H9 (cell line): ENCODE measurements around the gene TUFT1. TPM values are rescaled to one million over a fixed set of nuclear protein-coding genes. Genes with fewer than 3 reads are reported as not detected.

Experiments
- DNase-seq: peaks from one replicate; pipeline ENCODE4 v3.0.0-alpha.2; 2017
- H2AFZ ChIP-seq: one replicate; pipeline ENCODE4 v1.6.1; 2013; ENCODE audit warnings: mild to moderate bottlenecking, low read length, control low read depth, moderate library complexity
- H2AK5ac ChIP-seq: 2 replicates; pipeline ENCODE4 v1.6.1; 2013; ENCODE audit warnings: low read length, control low read depth, mixed read lengths; ENCODE audit not compliant: insufficient read length
- H2BK120ac ChIP-seq: one replicate; pipeline ENCODE4 v1.6.1; 2013; ENCODE audit warnings: low read depth, mild to moderate bottlenecking, low read length, control low read depth, inconsistent platforms; ENCODE audit not compliant: poor library complexity, severe bottlenecking
- H2BK12ac ChIP-seq: 2 replicates; pipeline ENCODE4 v1.6.1; 2013; ENCODE audit warnings: low read length, control low read depth, mixed read lengths, low read depth; ENCODE audit not compliant: insufficient read length
- H2BK15ac ChIP-seq: 2 replicates; pipeline ENCODE4 v1.6.1; 2013; ENCODE audit warnings: low read depth, low read length, control low read depth
- H2BK20ac ChIP-seq: one replicate; pipeline ENCODE4 v1.6.1; 2013; ENCODE audit warnings: low read depth, mild to moderate bottlenecking, low read length, control low read depth, inconsistent platforms; ENCODE audit not compliant: poor library complexity, severe bottlenecking
- H2BK5ac ChIP-seq: 2 replicates; pipeline ENCODE4 v1.6.1; 2013; ENCODE audit warnings: low read length, control low read depth, mixed read lengths; ENCODE audit not compliant: insufficient read length
- H3K14ac ChIP-seq: 2 replicates; pipeline ENCODE4 v1.6.1; 2013; ENCODE audit warnings: low read length, control low read depth; ENCODE audit not compliant: insufficient read depth
- H3K18ac ChIP-seq: 2 replicates; pipeline ENCODE4 v1.6.1; 2013; ENCODE audit warnings: low read depth, mild to moderate bottlenecking, mixed read lengths, low read length, control low read depth; ENCODE audit not compliant: insufficient read length
- H3K23ac ChIP-seq: 2 replicates; pipeline ENCODE4 v1.6.1; 2013; ENCODE audit warnings: low read length, control low read depth, mixed read lengths, low read depth; ENCODE audit not compliant: insufficient read length
- H3K23me2 ChIP-seq: 2 replicates; pipeline ENCODE4 v1.6.1; 2013; ENCODE audit warnings: low read depth, mild to moderate bottlenecking, mixed read lengths, low read length, control low read depth; ENCODE audit not compliant: insufficient read length, poor library complexity, severe bottlenecking
- H3K27ac ChIP-seq: 2 replicates; pipeline ENCODE4 v1.5.1; 2013; ENCODE audit warnings: low read length, control low read depth, mixed read lengths, low read depth; ENCODE audit not compliant: insufficient read length
- H3K27me3 ChIP-seq: 2 replicates; pipeline ENCODE4 v1.6.1; 2013; ENCODE audit warnings: low read length, control low read depth, inconsistent platforms; ENCODE audit not compliant: insufficient read depth
- H3K4ac ChIP-seq: 2 replicates; pipeline ENCODE4 v1.6.1; 2013; ENCODE audit warnings: low read depth, mild to moderate bottlenecking, control low read depth, inconsistent platforms, low read length, moderate library complexity
- H3K4me1 ChIP-seq: 2 replicates; pipeline ENCODE4 v1.6.1; 2013; ENCODE audit warnings: low read length, control low read depth, inconsistent platforms; ENCODE audit not compliant: insufficient read depth
- H3K4me2 ChIP-seq: 2 replicates; pipeline ENCODE4 v1.6.1; 2013; ENCODE audit warnings: low read length, control low read depth, mixed read lengths; ENCODE audit not compliant: insufficient read length, insufficient read depth
- H3K56ac ChIP-seq: 2 replicates; pipeline ENCODE4 v1.6.1; 2013; ENCODE audit warnings: low read depth, mild to moderate bottlenecking, mixed read lengths, low read length, control low read depth; ENCODE audit not compliant: insufficient read length
- H3K79me1 ChIP-seq: 2 replicates; pipeline ENCODE4 v1.6.1; 2013; ENCODE audit warnings: low read depth, mild to moderate bottlenecking, moderate library complexity, low read length, control low read depth, inconsistent platforms; ENCODE audit not compliant: insufficient read depth, poor library complexity, severe bottlenecking
- H3K79me2 ChIP-seq: 2 replicates; pipeline ENCODE4 v1.6.1; 2013; ENCODE audit warnings: low read length, control low read depth, inconsistent platforms; ENCODE audit not compliant: insufficient read depth
- H3K9ac ChIP-seq: 2 replicates; pipeline ENCODE4 v1.6.1; 2013; ENCODE audit warnings: low read length, control low read depth, mixed read lengths; ENCODE audit not compliant: insufficient read length; ENCODE audit errors: extremely low read depth
- H3K9me3 ChIP-seq: one replicate; pipeline ENCODE4 v1.6.1; 2013; ENCODE audit warnings: low read depth, low read length, inconsistent platforms; ENCODE audit not compliant: control insufficient read depth
- H3T11ph ChIP-seq: one replicate; pipeline ENCODE4 v1.6.1; 2013; ENCODE audit warnings: mild to moderate bottlenecking, low read length, control low read depth, inconsistent platforms
- H4K20me1 ChIP-seq: one replicate; pipeline ENCODE4 v1.6.1; 2013; ENCODE audit not compliant: control insufficient read depth, insufficient read length, insufficient read depth
- H4K5ac ChIP-seq: 2 replicates; pipeline ENCODE4 v1.6.1; 2013; ENCODE audit warnings: low read depth, mild to moderate bottlenecking, mixed read lengths, low read length, control low read depth; ENCODE audit not compliant: insufficient read length
- H4K8ac ChIP-seq: replicated peaks from 2 replicates; pipeline ENCODE4 v1.6.1; 2013; ENCODE audit warnings: low read length, control low read depth, mixed read lengths, low read depth; ENCODE audit not compliant: insufficient read length
- H4K91ac ChIP-seq: 2 replicates; pipeline ENCODE4 v1.6.1; 2013; ENCODE audit warnings: low read depth, mild to moderate bottlenecking, moderate library complexity, mixed read lengths, low read length, control low read depth; ENCODE audit not compliant: insufficient read length
- H3K27ac Mint-ChIP-seq, 3 experiments: 2 replicates in 2 of 3; 3 replicates in 1 of 3; pipeline ENCODE4 v1.8.0; 2020 to 2021; ENCODE audit warnings: mixed read lengths in 3 of 3, mild to moderate bottlenecking in 1 of 3, moderate library complexity in 1 of 3
- H3K27me3 Mint-ChIP-seq: 2 replicates; pipeline ENCODE4 v1.8.0; 2021; ENCODE audit warnings: low read depth, mild to moderate bottlenecking, moderate library complexity, mixed read lengths
- H3K36me3 Mint-ChIP-seq, 3 experiments: 2 replicates in 2 of 3; 3 replicates in 1 of 3; pipeline ENCODE4 v1.8.0; 2020 to 2021; ENCODE audit warnings: low read depth in 3 of 3, mixed read lengths in 3 of 3; ENCODE audit not compliant: insufficient read depth in 1 of 3
- H3K4me1 Mint-ChIP-seq, 2 experiments: 2 replicates each; pipeline ENCODE4 v1.8.0; 2020; ENCODE audit warnings: mixed read lengths in 2 of 2
- H3K4me3 Mint-ChIP-seq, 2 experiments: 2 replicates in 1 of 2; 3 replicates in 1 of 2; pipeline ENCODE4 v1.8.0; 2020 to 2021; ENCODE audit warnings: mild to moderate bottlenecking in 2 of 2, mixed read lengths in 2 of 2, moderate library complexity in 1 of 2
- H3K9me3 Mint-ChIP-seq, 2 experiments: 2 replicates in 1 of 2; 3 replicates in 1 of 2; pipeline ENCODE4 v1.8.0; 2020; ENCODE audit warnings: mild to moderate bottlenecking in 2 of 2, mixed read lengths in 2 of 2, moderate library complexity in 1 of 2
- CTCF ChIP-seq: fragments of 200-600 bp; sonication (generic); conservative IDR thresholded peaks from 3 replicates; pipeline ENCODE4 v1.8.0; 2021; ENCODE audit warnings: antibody characterized with exemption, mild to moderate bottlenecking
- WGBS: extraction: QIAGEN DNeasy Blood & Tissue Kit; methylation state at CpG from one replicate; pipeline ENCODE4 v1.1.7; 2013; ENCODE audit warnings: missing lambda C conversion rate, low lambda C conversion rate, mixed read lengths; ENCODE audit not compliant: insufficient read length; ENCODE audit errors: extremely low coverage; 5-methylcytosine and 5-hydroxymethylcytosine counted together
- total RNA-seq: library from RNA; stranded (reverse); gene quantifications from 2 replicates; pipeline ENCODE4 v1.2.1, GENCODE V29; 2021

Gene TUFT1
- total RNA-seq, 1 experiment from 2014 or later = 6.2 TPM

GRCh38 chr1:151534662-151535278 lies 5.3 kb upstream of the TUFT1 start:
- H2AFZ ChIP-seq = no peak overlapping the region
- H3K4me2 ChIP-seq = no peak overlapping the region

More at GRCh38 chr1:151534662-151535278, 5.3 kb upstream of the TUFT1 start:
- Histone ChIP-seq H4K20me1 (no peaks in the 10 kb centered on the region), H3K14ac (no peak overlapping the region), H3K4me1 (no peaks in the 10 kb centered on the region), H4K91ac (no peak overlapping the region), H2BK20ac (no peak overlapping the region), H2BK12ac (no peak overlapping the region), H2AK5ac (no peak overlapping the region), H3K79me2 (no peaks in the 10 kb centered on the region), H3K56ac (no peak overlapping the region), H3K9me3 (no peaks in the 10 kb centered on the region), H3K4ac (no peak overlapping the region), H2BK120ac (no peak overlapping the region), H2BK5ac (no peak overlapping the region), H3K23ac (no peak overlapping the region), H4K5ac (no peak overlapping the region), H3K23me2 (no peaks in the 10 kb centered on the region), H3K27ac (no peak overlapping the region), H3K18ac (no peak overlapping the region), H3T11ph (no peak overlapping the region), H4K8ac (no peak overlapping the region), H3K9ac (no peak overlapping the region), H3K79me1 (no peaks in the 10 kb centered on the region), H3K27me3 (no peaks in the 10 kb centered on the region), H2BK15ac (no peak overlapping the region)
- H3K4me1 Mint-ChIP-seq = peaks cover 8% of the 10 kb centered on the region in 2 experiments; a peak in 3 of 4 replicates
- H3K27me3 Mint-ChIP-seq = no peaks in the 10 kb centered on the region
- no CpG with 5 or more reads among the region's 12 CpGs for WGBS
- H3K36me3 Mint-ChIP-seq = peaks cover 26 to 64% (median 63%) of the 10 kb centered on the region in 3 experiments
- no peaks in the 10 kb centered on the region for H3K9me3 Mint-ChIP-seq
- peak; percentile 80 for DNase-seq
- H3K27ac Mint-ChIP-seq = no peak overlapping the region
- no peak overlapping the region for H3K4me3 Mint-ChIP-seq
- TF ChIP-seq CTCF = peak; percentile 92
